H9 (cell line): ENCODE measurements around the gene CYB5A. TPM values are rescaled to one million over a fixed set of nuclear protein-coding genes. Genes with fewer than 3 reads are reported as not detected.
A peak's percentile ranks its signal among the peaks of the same experiment; 100 is the strongest.

Source experiments
- DNase-seq: peaks from one replicate; pipeline ENCODE4 v3.0.0-alpha.2; 2017
- H2AFZ ChIP-seq: one replicate; pipeline ENCODE4 v1.6.1; 2013; ENCODE audit warnings: mild to moderate bottlenecking, low read length, control low read depth, moderate library complexity
- H2AK5ac ChIP-seq: 2 replicates; pipeline ENCODE4 v1.6.1; 2013; ENCODE audit warnings: low read length, control low read depth, mixed read lengths; ENCODE audit not compliant: insufficient read length
- H2BK120ac ChIP-seq: one replicate; pipeline ENCODE4 v1.6.1; 2013; ENCODE audit warnings: low read depth, mild to moderate bottlenecking, low read length, control low read depth, inconsistent platforms; ENCODE audit not compliant: poor library complexity, severe bottlenecking
- H2BK12ac ChIP-seq: 2 replicates; pipeline ENCODE4 v1.6.1; 2013; ENCODE audit warnings: low read length, control low read depth, mixed read lengths, low read depth; ENCODE audit not compliant: insufficient read length
- H2BK15ac ChIP-seq: 2 replicates; pipeline ENCODE4 v1.6.1; 2013; ENCODE audit warnings: low read depth, low read length, control low read depth
- H2BK20ac ChIP-seq: one replicate; pipeline ENCODE4 v1.6.1; 2013; ENCODE audit warnings: low read depth, mild to moderate bottlenecking, low read length, control low read depth, inconsistent platforms; ENCODE audit not compliant: poor library complexity, severe bottlenecking
- H2BK5ac ChIP-seq: 2 replicates; pipeline ENCODE4 v1.6.1; 2013; ENCODE audit warnings: low read length, control low read depth, mixed read lengths; ENCODE audit not compliant: insufficient read length
- H3K14ac ChIP-seq: 2 replicates; pipeline ENCODE4 v1.6.1; 2013; ENCODE audit warnings: low read length, control low read depth; ENCODE audit not compliant: insufficient read depth
- H3K18ac ChIP-seq: 2 replicates; pipeline ENCODE4 v1.6.1; 2013; ENCODE audit warnings: low read depth, mild to moderate bottlenecking, mixed read lengths, low read length, control low read depth; ENCODE audit not compliant: insufficient read length
- H3K23ac ChIP-seq: 2 replicates; pipeline ENCODE4 v1.6.1; 2013; ENCODE audit warnings: low read length, control low read depth, mixed read lengths, low read depth; ENCODE audit not compliant: insufficient read length
- H3K23me2 ChIP-seq: 2 replicates; pipeline ENCODE4 v1.6.1; 2013; ENCODE audit warnings: low read depth, mild to moderate bottlenecking, mixed read lengths, low read length, control low read depth; ENCODE audit not compliant: insufficient read length, poor library complexity, severe bottlenecking
- H3K27ac ChIP-seq: 2 replicates; pipeline ENCODE4 v1.5.1; 2013; ENCODE audit warnings: low read length, control low read depth, mixed read lengths, low read depth; ENCODE audit not compliant: insufficient read length
- H3K27me3 ChIP-seq: 2 replicates; pipeline ENCODE4 v1.6.1; 2013; ENCODE audit warnings: low read length, control low read depth, inconsistent platforms; ENCODE audit not compliant: insufficient read depth
- H3K4ac ChIP-seq: 2 replicates; pipeline ENCODE4 v1.6.1; 2013; ENCODE audit warnings: low read depth, mild to moderate bottlenecking, control low read depth, inconsistent platforms, low read length, moderate library complexity
- H3K4me1 ChIP-seq: 2 replicates; pipeline ENCODE4 v1.6.1; 2013; ENCODE audit warnings: low read length, control low read depth, inconsistent platforms; ENCODE audit not compliant: insufficient read depth
- H3K4me2 ChIP-seq: 2 replicates; pipeline ENCODE4 v1.6.1; 2013; ENCODE audit warnings: low read length, control low read depth, mixed read lengths; ENCODE audit not compliant: insufficient read length, insufficient read depth
- H3K56ac ChIP-seq: 2 replicates; pipeline ENCODE4 v1.6.1; 2013; ENCODE audit warnings: low read depth, mild to moderate bottlenecking, mixed read lengths, low read length, control low read depth; ENCODE audit not compliant: insufficient read length
- H3K79me1 ChIP-seq: 2 replicates; pipeline ENCODE4 v1.6.1; 2013; ENCODE audit warnings: low read depth, mild to moderate bottlenecking, moderate library complexity, low read length, control low read depth, inconsistent platforms; ENCODE audit not compliant: insufficient read depth, poor library complexity, severe bottlenecking
- H3K79me2 ChIP-seq: 2 replicates; pipeline ENCODE4 v1.6.1; 2013; ENCODE audit warnings: low read length, control low read depth, inconsistent platforms; ENCODE audit not compliant: insufficient read depth
- H3K9ac ChIP-seq: 2 replicates; pipeline ENCODE4 v1.6.1; 2013; ENCODE audit warnings: low read length, control low read depth, mixed read lengths; ENCODE audit not compliant: insufficient read length; ENCODE audit errors: extremely low read depth
- H3K9me3 ChIP-seq: one replicate; pipeline ENCODE4 v1.6.1; 2013; ENCODE audit warnings: low read depth, low read length, inconsistent platforms; ENCODE audit not compliant: control insufficient read depth
- H3T11ph ChIP-seq: one replicate; pipeline ENCODE4 v1.6.1; 2013; ENCODE audit warnings: mild to moderate bottlenecking, low read length, control low read depth, inconsistent platforms
- H4K20me1 ChIP-seq: one replicate; pipeline ENCODE4 v1.6.1; 2013; ENCODE audit not compliant: control insufficient read depth, insufficient read length, insufficient read depth
- H4K5ac ChIP-seq: 2 replicates; pipeline ENCODE4 v1.6.1; 2013; ENCODE audit warnings: low read depth, mild to moderate bottlenecking, mixed read lengths, low read length, control low read depth; ENCODE audit not compliant: insufficient read length
- H4K8ac ChIP-seq: replicated peaks from 2 replicates; pipeline ENCODE4 v1.6.1; 2013; ENCODE audit warnings: low read length, control low read depth, mixed read lengths, low read depth; ENCODE audit not compliant: insufficient read length
- H4K91ac ChIP-seq: 2 replicates; pipeline ENCODE4 v1.6.1; 2013; ENCODE audit warnings: low read depth, mild to moderate bottlenecking, moderate library complexity, mixed read lengths, low read length, control low read depth; ENCODE audit not compliant: insufficient read length
- H3K27ac Mint-ChIP-seq, 3 experiments: 2 replicates in 2 of 3; 3 replicates in 1 of 3; pipeline ENCODE4 v1.8.0; 2020 to 2021; ENCODE audit warnings: mixed read lengths in 3 of 3, mild to moderate bottlenecking in 1 of 3, moderate library complexity in 1 of 3
- H3K27me3 Mint-ChIP-seq: 2 replicates; pipeline ENCODE4 v1.8.0; 2021; ENCODE audit warnings: low read depth, mild to moderate bottlenecking, moderate library complexity, mixed read lengths
- H3K36me3 Mint-ChIP-seq, 3 experiments: 2 replicates in 2 of 3; 3 replicates in 1 of 3; pipeline ENCODE4 v1.8.0; 2020 to 2021; ENCODE audit warnings: low read depth in 3 of 3, mixed read lengths in 3 of 3; ENCODE audit not compliant: insufficient read depth in 1 of 3
- H3K4me1 Mint-ChIP-seq, 2 experiments: 2 replicates each; pipeline ENCODE4 v1.8.0; 2020; ENCODE audit warnings: mixed read lengths in 2 of 2
- H3K4me3 Mint-ChIP-seq, 2 experiments: 2 replicates in 1 of 2; 3 replicates in 1 of 2; pipeline ENCODE4 v1.8.0; 2020 to 2021; ENCODE audit warnings: mild to moderate bottlenecking in 2 of 2, mixed read lengths in 2 of 2, moderate library complexity in 1 of 2
- H3K9me3 Mint-ChIP-seq, 2 experiments: 2 replicates in 1 of 2; 3 replicates in 1 of 2; pipeline ENCODE4 v1.8.0; 2020; ENCODE audit warnings: mild to moderate bottlenecking in 2 of 2, mixed read lengths in 2 of 2, moderate library complexity in 1 of 2
- WGBS: extraction: QIAGEN DNeasy Blood & Tissue Kit; methylation state at CpG from one replicate; pipeline ENCODE4 v1.1.7; 2013; ENCODE audit warnings: missing lambda C conversion rate, low lambda C conversion rate, mixed read lengths; ENCODE audit not compliant: insufficient read length; ENCODE audit errors: extremely low coverage; 5-methylcytosine and 5-hydroxymethylcytosine counted together
- total RNA-seq: library from RNA; stranded (reverse); gene quantifications from 2 replicates; pipeline ENCODE4 v1.2.1, GENCODE V29; 2021
- TF ChIP-seq, protein P1 (sequence below): fragments of 200-600 bp; sonication (generic); conservative IDR thresholded peaks from 3 replicates; pipeline ENCODE4 v1.8.0; 2021; ENCODE audit warnings: antibody characterized with exemption, mild to moderate bottlenecking

Gene CYB5A
- total RNA-seq, 1 experiment from 2014 or later, result 93.2 TPM

DNA sequence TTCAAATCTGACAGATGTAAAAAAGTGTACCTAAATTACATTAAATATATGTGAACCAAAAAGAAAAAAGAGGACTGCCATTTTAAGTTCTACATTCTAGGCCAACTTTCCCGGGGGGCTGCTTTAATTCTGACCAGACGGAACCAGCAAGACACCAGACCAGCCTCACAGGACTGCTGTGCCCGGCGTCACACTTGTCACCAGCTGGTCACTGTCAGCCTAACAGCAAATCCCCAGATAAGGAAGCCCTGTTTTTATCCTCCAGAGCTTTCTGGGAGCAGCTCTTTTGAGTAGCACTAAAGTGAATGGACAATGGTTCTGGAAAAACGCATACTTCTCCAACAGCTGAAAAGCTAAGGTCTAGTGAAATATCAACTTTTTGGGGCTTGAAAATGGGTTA, 35.6 kb downstream of the CYB5A start:
- Histone ChIP-seq H3K9ac (no peak overlapping the region), H2BK20ac (no peak overlapping the region), H3K27ac (no peak overlapping the region), H2BK120ac (no peak overlapping the region), H2BK5ac (no peak overlapping the region), H3K4ac (no peak overlapping the region), H3K14ac (no peak overlapping the region), H2BK12ac (no peak overlapping the region), H3K79me1 (no peaks in the 10 kb centered on the region), H3T11ph (no peak overlapping the region), H3K79me2 (no peaks in the 10 kb centered on the region; the same call in 1 of the 2 replicates), H4K5ac (no peak overlapping the region), H2AFZ (no peak overlapping the region), H3K9me3 (no peaks in the 10 kb centered on the region), H4K8ac (no peak overlapping the region), H3K56ac (no peak overlapping the region), H4K20me1 (no peaks in the 10 kb centered on the region), H3K27me3 (no peaks in the 10 kb centered on the region), H3K23me2 (no peaks in the 10 kb centered on the region), H3K23ac (no peak overlapping the region), H3K4me2 (no peak overlapping the region), H3K18ac (no peak overlapping the region), H2BK15ac (no peak overlapping the region), H3K4me1 (0 out of 2 replicates have a peak, but pooled peaks cover 3% of the 10 kb centered on the region), H2AK5ac (no peak overlapping the region), H4K91ac (no peak overlapping the region)
- Mint-ChIP-seq H3K9me3 (no peaks in the 10 kb centered on the region), H3K4me3 (peak overlapping the region in 1 of 2 experiments; percentile 17; a peak in 2 of 5 replicates), H3K27ac (no peak overlapping the region; a peak in 2 of 7 replicates), H3K36me3 (peaks cover 6 to 40% (median 17%) of the 10 kb centered on the region in 3 experiments), H3K27me3 (no peaks in the 10 kb centered on the region), H3K4me1 (peaks cover 26 to 29% of the 10 kb centered on the region in 2 experiments)
- TF ChIP-seq, protein P1, sequence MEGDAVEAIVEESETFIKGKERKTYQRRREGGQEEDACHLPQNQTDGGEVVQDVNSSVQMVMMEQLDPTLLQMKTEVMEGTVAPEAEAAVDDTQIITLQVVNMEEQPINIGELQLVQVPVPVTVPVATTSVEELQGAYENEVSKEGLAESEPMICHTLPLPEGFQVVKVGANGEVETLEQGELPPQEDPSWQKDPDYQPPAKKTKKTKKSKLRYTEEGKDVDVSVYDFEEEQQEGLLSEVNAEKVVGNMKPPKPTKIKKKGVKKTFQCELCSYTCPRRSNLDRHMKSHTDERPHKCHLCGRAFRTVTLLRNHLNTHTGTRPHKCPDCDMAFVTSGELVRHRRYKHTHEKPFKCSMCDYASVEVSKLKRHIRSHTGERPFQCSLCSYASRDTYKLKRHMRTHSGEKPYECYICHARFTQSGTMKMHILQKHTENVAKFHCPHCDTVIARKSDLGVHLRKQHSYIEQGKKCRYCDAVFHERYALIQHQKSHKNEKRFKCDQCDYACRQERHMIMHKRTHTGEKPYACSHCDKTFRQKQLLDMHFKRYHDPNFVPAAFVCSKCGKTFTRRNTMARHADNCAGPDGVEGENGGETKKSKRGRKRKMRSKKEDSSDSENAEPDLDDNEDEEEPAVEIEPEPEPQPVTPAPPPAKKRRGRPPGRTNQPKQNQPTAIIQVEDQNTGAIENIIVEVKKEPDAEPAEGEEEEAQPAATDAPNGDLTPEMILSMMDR, result no peak
- DNase-seq, result no peak
- WGBS, result no CpG with 5 or more reads among the region's 5 CpGs
